DOHH2 (cell line): ENCODE results near the gene RPL5.

Experiments
- H3F3A ChIP-seq: fragments of 200-600 bp; sonication (generic), shearing (Covaris generic); 2 replicates; pipeline ENCODE4 v1.6.0; 2016; ENCODE audit warnings: antibody characterized with exemption, mild to moderate bottlenecking; ENCODE audit not compliant: control insufficient read depth, insufficient read depth
- H3K27ac ChIP-seq: fragments of 200-600 bp; sonication (generic); 2 replicates; pipeline ENCODE4 v1.5.1; 2014; ENCODE audit warnings: low read depth, mild to moderate bottlenecking, low read length, moderate library complexity
- H3K27me3 ChIP-seq: fragments of 200-600 bp; sonication (generic); 2 replicates; pipeline ENCODE4 v1.6.1; 2014; ENCODE audit warnings: mild to moderate bottlenecking, low read length, mixed read lengths; ENCODE audit not compliant: control insufficient read depth
- H3K36me3 ChIP-seq: fragments of 200-600 bp; sonication (generic); 2 replicates; pipeline ENCODE4 v1.6.1; 2014; ENCODE audit warnings: mild to moderate bottlenecking, low read length, moderate library complexity, mixed read lengths; ENCODE audit not compliant: control insufficient read depth
- H3K4me1 ChIP-seq: fragments of 200-600 bp; sonication (generic); 2 replicates; pipeline ENCODE4 v1.6.1; 2014; ENCODE audit warnings: mild to moderate bottlenecking, low read length, mixed read lengths; ENCODE audit not compliant: control insufficient read depth
- H3K4me2 ChIP-seq: fragments of 200-600 bp; sonication (generic); 2 replicates; pipeline ENCODE4 v1.6.0; 2014; ENCODE audit warnings: mild to moderate bottlenecking, low read length, moderate library complexity
- H3K4me3 ChIP-seq: fragments of 200-600 bp; sonication (generic); 2 replicates; pipeline ENCODE4 v1.5.1; 2014; ENCODE audit warnings: mild to moderate bottlenecking, low read length, mixed read lengths
- H3K79me2 ChIP-seq: fragments of 200-600 bp; sonication (generic); 2 replicates; pipeline ENCODE4 v1.6.1; 2014; ENCODE audit warnings: mild to moderate bottlenecking, low read length, mixed read lengths; ENCODE audit not compliant: control insufficient read depth
- H3K9me2 ChIP-seq: fragments of 200-600 bp; sonication (generic); replicated peaks from 2 replicates; pipeline ENCODE4 v1.6.1; 2014; ENCODE audit warnings: mild to moderate bottlenecking, low read length, mixed read lengths; ENCODE audit not compliant: control insufficient read depth
- H3K9me3 ChIP-seq: fragments of 200-600 bp; sonication (generic); 2 replicates; pipeline ENCODE4 v1.6.1; 2014; ENCODE audit warnings: antibody characterized with exemption, low read length, mixed read lengths; ENCODE audit not compliant: control insufficient read depth, insufficient read depth
- H4K20me1 ChIP-seq: fragments of 200-600 bp; sonication (generic); 2 replicates; pipeline ENCODE4 v1.6.0; 2014; ENCODE audit warnings: low read depth, mild to moderate bottlenecking, antibody characterized with exemption, low read length, moderate library complexity; ENCODE audit not compliant: control insufficient read depth, insufficient read depth
- CTCF ChIP-seq: fragments of 200-600 bp; sonication (generic); IDR thresholded peaks from one replicate; pipeline ENCODE4 v1.5.1; 2014; ENCODE audit warnings: antibody characterized with exemption, mild to moderate bottlenecking, low read depth, low read length; ENCODE audit not compliant: poor library complexity, severe bottlenecking
- EZH2phosphoT487 ChIP-seq: fragments of 200-600 bp; sonication (generic); IDR thresholded peaks from 2 replicates; pipeline ENCODE4 v1.6.1; 2017; ENCODE audit warnings: borderline replicate concordance, mild to moderate bottlenecking, antibody characterized with exemption, low read length, moderate library complexity, mixed read lengths

RPL5 gene

GRCh38 chr1:92870591-92870990 lies 38.8 kb downstream of the RPL5 start:
- Histone ChIP-seq H3K4me1 (no peaks in the 10 kb centered on the region), H3K9me2 (no peaks in the 10 kb centered on the region), H3K36me3 (peaks cover 24% of the 10 kb centered on the region), H3K27me3 (no peaks in the 10 kb centered on the region), H3K4me3 (no peak overlapping the region), H3K9me3 (no peaks in the 10 kb centered on the region), H3K4me2 (no peak overlapping the region), H3K79me2 (no peaks in the 10 kb centered on the region), H3K27ac (no peak overlapping the region), H3F3A (0 out of 2 replicates have a peak, but pooled peaks cover 2% of the 10 kb centered on the region), H4K20me1 (no peaks in the 10 kb centered on the region; the same call in 1 of the 2 replicates)
- TF ChIP-seq EZH2phosphoT487 (no peak), CTCF (no peak)

GRCh38 chr1:92872719-92873118 lies 40.9 kb downstream of the RPL5 start:
- TF ChIP-seq CTCF = no peak
- no peaks in the 10 kb centered on the region for H3F3A ChIP-seq
- no peaks in the 10 kb centered on the region for H3K27me3 ChIP-seq

GRCh38 chr1:92874987-92875386 lies 43.1 kb downstream of the RPL5 start:
- Histone ChIP-seq H3F3A (peaks cover 4% of the 10 kb centered on the region; the same call in 1 of the 2 replicates), H3K79me2 (peaks cover 20% of the 10 kb centered on the region), H3K9me3 (no peaks in the 10 kb centered on the region), H3K36me3 (peaks cover 24% of the 10 kb centered on the region), H3K9me2 (no peaks in the 10 kb centered on the region), H4K20me1 (no peaks in the 10 kb centered on the region; the same call in 1 of the 2 replicates), H3K4me2 (no peak overlapping the region), H3K27me3 (no peaks in the 10 kb centered on the region), H3K4me1 (peaks cover 14% of the 10 kb centered on the region), H3K4me3 (no peak overlapping the region), H3K27ac (no peak overlapping the region)
- TF ChIP-seq EZH2phosphoT487 (no peak), CTCF (no peak)

More at GRCh38 chr1:92872719-92873118, 40.9 kb downstream of the RPL5 start:
- no peak overlapping the region for H3K4me3 ChIP-seq
- no peaks in the 10 kb centered on the region; the same call in 1 of the 2 replicates for H4K20me1 ChIP-seq
- H3K79me2 ChIP-seq = peaks cover 7% of the 10 kb centered on the region; the same call in 1 of the 2 replicates
- H3K9me2 ChIP-seq = no peaks in the 10 kb centered on the region
- H3K36me3 ChIP-seq = peaks cover 24% of the 10 kb centered on the region
- no peak overlapping the region for H3K27ac ChIP-seq
- H3K4me2 ChIP-seq = no peak overlapping the region
- no peaks in the 10 kb centered on the region for H3K9me3 ChIP-seq
- peaks cover 8% of the 10 kb centered on the region for H3K4me1 ChIP-seq
